Activated CD8-positive, alpha-beta T cell treated with anti-CD3 and anti-CD28 coated beads, Interleukin-2, amount 10 ng/mL, durations not matched to agents 7 days and 5 days (primary cell): ENCODE data around the gene FSTL4. TPM values are rescaled to one million over a fixed set of nuclear protein-coding genes. Genes with fewer than 3 reads are reported as not detected.

Source experiments
- ATAC-seq: fragments of 150-1000 bp; cut with Tn5 transposase; one replicate; pipeline ENCODE4 v1.10.0; 2021; ENCODE audit warnings: moderate library complexity
- CTCF ChIA-PET: fragments of 350-600 bp; sonication (Branson Sonifier 250); formaldehyde crosslinking; loops from one replicate; lab custom pipeline; 2021; ENCODE audit warnings: antibody characterized with exemption; lab: Charles Lee
- POLR2A ChIA-PET: fragments of 350-600 bp; sonication (Branson Sonifier 250); formaldehyde crosslinking; loops from one replicate; lab custom pipeline; 2021; ENCODE audit warnings: antibody characterized with exemption; lab: Charles Lee
- DNase-seq: peaks from one replicate; pipeline ENCODE4 v3.0.0-alpha.2; 2020
- H3K27ac Mint-ChIP-seq: one replicate; pipeline ENCODE4 v1.8.0; 2021; ENCODE audit warnings: mild to moderate bottlenecking, mixed read lengths
- H3K27me3 Mint-ChIP-seq: one replicate; pipeline ENCODE4 v1.8.0; 2021; ENCODE audit warnings: low read depth, mixed read lengths
- H3K36me3 Mint-ChIP-seq: one replicate; pipeline ENCODE4 v1.8.0; 2021; ENCODE audit warnings: low read depth, mixed read lengths
- H3K4me1 Mint-ChIP-seq: one replicate; pipeline ENCODE4 v1.8.0; 2021; ENCODE audit warnings: low read depth, mixed read lengths
- H3K4me3 Mint-ChIP-seq: one replicate; pipeline ENCODE4 v1.8.0; 2021; ENCODE audit warnings: mild to moderate bottlenecking, mixed read lengths
- H3K9me3 Mint-ChIP-seq: one replicate; pipeline ENCODE4 v1.8.0; 2022; ENCODE audit warnings: mixed read lengths; ENCODE audit not compliant: insufficient read depth
- total RNA-seq, 2 experiments: library from RNA; stranded (reverse); gene quantifications; one replicate each; pipeline ENCODE4 v1.2.3, GENCODE V29; 2021

Gene FSTL4
- total RNA-seq, 2 experiments from 2014 or later: not detected

DNA sequence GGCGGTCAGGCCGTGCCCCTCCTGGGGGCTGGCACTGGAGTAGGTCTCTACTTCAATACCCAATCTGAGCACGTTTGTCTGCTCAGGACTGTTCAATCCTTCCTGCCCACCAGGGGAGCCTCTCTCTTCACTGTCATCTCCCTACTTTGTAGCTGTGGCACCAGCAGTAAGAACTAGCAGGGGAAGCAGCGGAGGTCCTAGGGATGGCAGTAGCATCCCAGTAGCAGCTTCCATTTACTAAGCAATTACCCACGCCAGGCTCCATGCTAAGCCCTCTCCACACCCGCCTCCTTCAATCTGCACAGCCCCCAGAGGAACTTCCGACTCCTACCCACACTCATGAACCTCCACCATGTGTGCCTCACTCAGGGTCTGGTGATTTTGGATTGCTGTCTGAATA lies 31.7 kb downstream of the FSTL4 start:
- H3K4me1 Mint-ChIP-seq: no peaks in the 10 kb centered on the region
- no peak for DNase-seq
- no peaks in the 10 kb centered on the region for H3K36me3 Mint-ChIP-seq
- no peak overlapping the region for H3K27ac Mint-ChIP-seq
- peaks cover 6% of the 10 kb centered on the region for H3K27me3 Mint-ChIP-seq
- no peak overlapping the region for H3K4me3 Mint-ChIP-seq
- ChIA-PET POLR2A (no interaction called here), CTCF (no interaction called here)
- ATAC-seq: no peak
- no peaks in the 10 kb centered on the region for H3K9me3 Mint-ChIP-seq

DNA sequence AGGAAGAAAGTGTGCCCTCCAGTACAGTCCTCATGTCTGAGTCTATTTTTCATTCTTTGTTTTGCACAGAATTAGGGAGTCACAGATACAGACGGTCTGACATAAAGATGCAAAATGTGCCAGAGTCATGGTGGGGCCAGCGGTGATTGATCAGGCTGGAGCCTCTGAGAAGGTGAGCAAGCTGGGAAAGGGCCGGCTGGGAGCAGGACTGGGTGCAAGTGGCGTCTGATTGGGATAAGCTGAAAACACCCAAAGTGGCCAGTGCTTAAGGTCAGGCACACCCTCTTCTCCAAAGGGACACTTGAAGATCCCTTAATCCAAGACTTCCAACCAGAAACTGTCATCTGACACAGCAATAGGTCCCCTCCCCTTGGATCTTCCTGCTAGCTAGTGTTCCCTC lies 32.6 kb downstream of the FSTL4 start:
- ChIA-PET POLR2A (no interaction called here), CTCF (no interaction called here)
- no peak overlapping the region for H3K4me3 Mint-ChIP-seq
- no peaks in the 10 kb centered on the region for H3K36me3 Mint-ChIP-seq
- DNase-seq (no peak), ATAC-seq (no peak)
- no peaks in the 10 kb centered on the region for H3K9me3 Mint-ChIP-seq
- H3K27me3 Mint-ChIP-seq: peaks cover 8% of the 10 kb centered on the region
- H3K27ac Mint-ChIP-seq: no peak overlapping the region
- H3K4me1 Mint-ChIP-seq: no peaks in the 10 kb centered on the region

DNA sequence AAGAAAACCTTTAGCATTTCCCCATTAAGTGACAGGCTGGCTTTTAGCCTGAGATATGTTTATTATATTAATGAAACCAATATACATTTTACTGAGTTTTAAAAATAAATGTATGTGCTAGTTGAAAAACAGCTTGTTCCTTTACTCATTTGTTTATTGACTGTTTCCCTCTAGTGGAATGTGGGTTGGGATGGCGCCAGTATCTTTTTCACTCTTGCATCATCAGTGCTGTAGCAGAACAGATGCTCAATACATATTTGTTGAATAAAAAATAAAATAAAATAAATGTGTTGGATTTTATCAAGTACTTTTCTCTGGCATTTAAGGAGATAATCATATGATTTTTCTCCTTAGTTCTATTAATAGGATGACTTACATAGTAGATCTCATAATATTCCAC lies 43.0 kb downstream of the FSTL4 start:
- Mint-ChIP-seq H3K9me3 (no peaks in the 10 kb centered on the region), H3K27ac (no peak overlapping the region), H3K4me3 (no peak overlapping the region), H3K4me1 (peaks cover 4% of the 10 kb centered on the region), H3K27me3 (peaks cover 38% of the 10 kb centered on the region), H3K36me3 (no peaks in the 10 kb centered on the region)
- ChIA-PET CTCF (no interaction called here), POLR2A (no interaction called here)
- ATAC-seq (no peak), DNase-seq (no peak)

DNA sequence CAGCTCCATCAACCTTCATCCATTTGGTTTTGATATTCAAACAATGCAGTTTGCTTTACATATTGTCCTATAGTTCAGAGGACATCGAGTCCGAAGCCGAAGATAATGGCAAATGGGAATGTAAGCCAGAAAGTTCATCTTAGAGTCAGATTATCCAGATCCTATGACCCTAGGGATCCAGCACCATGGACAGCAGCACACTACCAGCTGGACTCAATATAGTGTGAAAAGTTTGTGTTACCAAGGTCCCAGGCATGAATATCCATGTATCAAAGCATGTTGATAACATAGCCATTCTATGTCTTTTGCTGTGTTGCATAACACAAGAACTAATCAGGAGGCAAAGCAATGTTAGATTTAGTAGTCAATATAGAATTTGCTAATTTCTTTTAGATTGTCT lies 46.3 kb downstream of the FSTL4 start:
- Mint-ChIP-seq H3K36me3 (no peaks in the 10 kb centered on the region), H3K4me3 (no peak overlapping the region), H3K4me1 (peaks cover 4% of the 10 kb centered on the region), H3K27ac (no peak overlapping the region), H3K9me3 (no peaks in the 10 kb centered on the region), H3K27me3 (peaks cover 27% of the 10 kb centered on the region)
- DNase-seq (peak; percentile 59), ATAC-seq (no peak)
- CTCF ChIA-PET: no interaction called here
- POLR2A ChIA-PET: no interaction called here

- no peak overlapping the region for H3K27ac Mint-ChIP-seq
- peaks cover 4% of the 10 kb centered on the region for H3K4me1 Mint-ChIP-seq
- no peaks in the 10 kb centered on the region for H3K36me3 Mint-ChIP-seq
- H3K9me3 Mint-ChIP-seq: no peaks in the 10 kb centered on the region
- no peak for DNase-seq
- POLR2A ChIA-PET: no interaction called here
- no peak for ATAC-seq
- no peak overlapping the region for H3K4me3 Mint-ChIP-seq
- H3K27me3 Mint-ChIP-seq: peaks cover 26% of the 10 kb centered on the region
- CTCF ChIA-PET: interaction anchor here (0.8 kb wide), 1 partner anchor 12 kb away, joined by 4 read pairs; no protein-coding TSS in a partner anchor
These were observed 47.3 kb downstream of the FSTL4 start for GRCh38 chr5:133564921-133565565.

DNA sequence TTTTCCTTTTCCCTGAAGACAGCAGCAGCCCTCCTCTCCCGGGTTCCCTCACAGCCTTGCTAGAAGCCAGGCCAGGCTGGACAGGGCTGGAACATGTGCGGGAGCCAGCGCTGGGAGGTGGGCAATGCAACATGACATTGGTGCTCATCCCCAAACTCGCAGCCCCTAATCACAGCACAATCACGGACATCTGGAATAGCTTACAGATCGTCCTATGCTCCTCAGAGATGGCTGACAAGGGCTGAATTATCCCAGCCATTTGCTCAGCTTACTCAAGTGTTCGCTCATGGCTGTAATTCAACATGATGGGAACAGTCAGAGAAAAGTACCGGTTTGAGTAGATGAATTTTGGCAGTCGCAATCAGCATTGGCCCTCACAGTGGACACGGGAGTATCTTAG lies 49.8 kb downstream of the FSTL4 start:
- ATAC-seq (no peak), DNase-seq (no peak)
- CTCF ChIA-PET: interaction anchor here (1.2 kb wide), 1 partner anchor 11 kb away, joined by 4 read pairs; no protein-coding TSS in a partner anchor
- POLR2A ChIA-PET: no interaction called here
- H3K36me3 Mint-ChIP-seq: no peaks in the 10 kb centered on the region
- no peak overlapping the region for H3K4me3 Mint-ChIP-seq
- no peak overlapping the region for H3K27ac Mint-ChIP-seq
- H3K9me3 Mint-ChIP-seq: no peaks in the 10 kb centered on the region
- H3K27me3 Mint-ChIP-seq: peaks cover 17% of the 10 kb centered on the region
- peaks cover 4% of the 10 kb centered on the region for H3K4me1 Mint-ChIP-seq

DNA sequence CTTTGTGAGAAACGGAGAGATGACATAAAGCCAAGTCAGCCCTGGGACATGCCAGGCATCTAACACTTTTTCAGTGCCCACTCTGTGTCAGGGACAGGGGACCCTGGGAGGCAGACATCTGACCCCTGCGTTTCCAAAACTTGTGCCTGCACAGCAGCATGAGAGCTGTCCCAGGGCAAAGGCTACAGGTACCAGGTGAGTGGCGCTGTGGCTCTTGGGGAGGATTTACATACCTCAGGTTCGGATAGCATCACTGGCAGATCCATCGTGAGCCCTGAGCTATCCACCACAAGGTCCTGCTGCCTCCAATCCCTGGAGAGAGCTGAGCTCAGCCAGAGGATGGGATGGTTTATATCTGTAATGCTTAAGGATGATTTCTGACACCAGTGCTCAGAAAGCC lies 52.4 kb downstream of the FSTL4 start:
- H3K4me1 Mint-ChIP-seq: no peaks in the 10 kb centered on the region
- CTCF ChIA-PET: no interaction called here
- no peak overlapping the region for H3K4me3 Mint-ChIP-seq
- H3K9me3 Mint-ChIP-seq: no peaks in the 10 kb centered on the region
- ATAC-seq: no peak
- no peak overlapping the region for H3K27ac Mint-ChIP-seq
- no peaks in the 10 kb centered on the region for H3K36me3 Mint-ChIP-seq
- H3K27me3 Mint-ChIP-seq: peaks cover 7% of the 10 kb centered on the region
- POLR2A ChIA-PET: no interaction called here
- no peak for DNase-seq

DNA sequence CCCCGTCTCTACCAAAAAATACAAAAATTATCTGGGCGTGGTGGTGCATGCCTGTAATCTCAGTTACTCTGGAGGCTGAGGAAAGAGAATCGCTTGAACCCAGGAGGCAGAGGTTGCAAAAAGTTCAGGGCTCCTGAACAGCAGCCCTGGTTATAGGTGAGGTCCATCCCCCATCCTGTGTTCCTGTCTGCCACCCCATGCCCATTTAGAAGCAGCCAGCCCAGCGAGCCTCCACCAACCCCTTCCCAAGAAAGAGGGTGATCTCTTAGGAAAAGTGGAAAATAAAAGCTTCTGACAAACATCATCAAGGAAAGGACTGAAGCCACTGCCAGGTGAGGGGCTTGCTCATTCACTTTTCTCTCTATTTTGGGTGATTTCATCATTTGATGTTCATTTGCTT lies 55.8 kb downstream of the FSTL4 start:
- no peaks in the 10 kb centered on the region for H3K36me3 Mint-ChIP-seq
- no peak overlapping the region for H3K4me3 Mint-ChIP-seq
- ChIA-PET CTCF (no interaction called here), POLR2A (no interaction called here)
- ATAC-seq: no peak
- H3K9me3 Mint-ChIP-seq: no peaks in the 10 kb centered on the region
- H3K4me1 Mint-ChIP-seq: no peaks in the 10 kb centered on the region
- peaks cover 11% of the 10 kb centered on the region for H3K27me3 Mint-ChIP-seq
- H3K27ac Mint-ChIP-seq: no peak overlapping the region
- DNase-seq: no peak

DNA sequence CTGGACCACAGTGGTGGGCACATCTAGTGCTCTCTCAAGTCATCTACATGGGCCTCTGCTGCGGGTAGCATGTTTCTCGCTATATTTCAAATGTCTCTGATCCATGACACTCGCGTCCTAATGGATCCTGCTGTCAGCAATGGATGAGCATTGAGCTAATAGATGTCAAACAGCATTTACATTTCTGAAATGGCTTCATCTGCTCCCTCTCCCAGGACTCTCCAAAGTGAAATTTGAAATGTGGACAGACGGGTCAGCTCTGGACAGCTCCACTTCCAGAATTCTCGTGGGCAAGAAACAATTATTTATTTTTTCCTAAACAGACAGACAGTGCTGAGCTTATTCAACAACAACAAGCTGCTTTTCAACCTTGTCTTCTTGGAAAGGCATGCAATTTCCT lies 58.1 kb downstream of the FSTL4 start:
- H3K36me3 Mint-ChIP-seq: no peaks in the 10 kb centered on the region
- CTCF ChIA-PET: interaction anchor here (0.9 to 1.1 kb wide), 2 partner anchors 10 to 13 kb away, joined by 3 read pairs; no protein-coding TSS in a partner anchor
- DNase-seq: no peak

DNA sequence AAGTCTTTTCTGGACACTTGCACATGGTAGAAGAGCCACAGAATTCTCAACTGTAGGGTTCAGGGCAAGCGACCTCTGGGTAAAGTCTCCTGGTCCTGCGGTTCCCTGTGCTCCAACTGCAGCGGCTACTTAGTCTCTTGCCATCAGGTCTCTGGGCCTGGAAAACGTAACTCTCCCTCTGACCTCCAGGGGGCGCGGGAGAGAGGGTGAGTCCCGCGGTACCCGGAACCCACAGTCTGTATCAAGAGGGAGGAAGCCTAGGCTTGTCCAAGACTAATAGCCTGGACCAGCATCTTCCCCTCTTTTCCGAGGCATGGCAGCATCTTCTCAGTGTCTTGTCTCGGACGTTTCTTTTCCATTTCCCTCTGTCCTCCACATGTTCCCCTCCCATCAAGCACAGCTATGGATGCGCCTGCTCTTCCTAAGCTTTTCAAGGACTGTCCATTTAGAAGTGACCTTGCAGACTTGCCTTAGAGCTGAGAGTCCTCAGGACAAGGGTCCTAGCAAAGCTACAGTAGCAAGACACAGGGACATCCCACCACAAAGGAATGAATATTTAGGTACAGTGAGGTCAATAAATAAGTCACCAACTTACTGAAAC lies 59.3 kb downstream of the FSTL4 start:
- POLR2A ChIA-PET: no interaction called here
- no peaks in the 10 kb centered on the region for H3K36me3 Mint-ChIP-seq
- no peak overlapping the region for H3K27ac Mint-ChIP-seq
- DNase-seq (peak; percentile 70), ATAC-seq (peak; percentile 85)
- no peak overlapping the region for H3K4me3 Mint-ChIP-seq
- H3K4me1 Mint-ChIP-seq: no peaks in the 10 kb centered on the region
- CTCF ChIA-PET: interaction anchor here (0.6 to 1.7 kb wide), 9 partner anchors 9 to 446 kb away, joined by 3 to 6 read pairs (median 4); no protein-coding TSS in a partner anchor
- H3K9me3 Mint-ChIP-seq: no peaks in the 10 kb centered on the region
- H3K27me3 Mint-ChIP-seq: peaks cover 30% of the 10 kb centered on the region

More for the DNA sequence above, 58.1 kb downstream of the FSTL4 start:
- ATAC-seq: no peak
- H3K9me3 Mint-ChIP-seq: no peaks in the 10 kb centered on the region
- no peak overlapping the region for H3K4me3 Mint-ChIP-seq
- POLR2A ChIA-PET: no interaction called here
- no peak overlapping the region for H3K27ac Mint-ChIP-seq
- H3K4me1 Mint-ChIP-seq: no peaks in the 10 kb centered on the region
- peaks cover 22% of the 10 kb centered on the region for H3K27me3 Mint-ChIP-seq

DNA sequence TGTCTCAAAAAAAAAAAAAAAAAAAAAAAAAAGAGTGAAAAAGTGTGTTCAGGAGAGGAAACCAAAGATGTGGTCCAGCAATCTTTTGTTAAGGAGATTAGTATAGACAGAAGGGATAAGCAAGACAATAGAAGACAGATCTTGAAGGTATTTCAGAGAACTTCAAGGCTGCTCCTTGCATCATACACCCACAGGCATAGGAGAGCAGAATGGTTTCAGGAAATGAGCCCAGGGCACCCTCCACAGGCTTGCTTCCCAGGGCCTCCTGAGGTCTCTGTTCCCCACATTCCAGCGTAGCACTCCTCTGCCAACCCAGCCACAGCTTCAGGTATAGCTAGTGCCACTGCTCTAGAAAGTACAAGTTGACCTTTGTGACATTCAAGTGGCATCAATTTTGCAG lies 65.8 kb downstream of the FSTL4 start:
- Mint-ChIP-seq H3K36me3 (no peaks in the 10 kb centered on the region), H3K27me3 (peaks cover 46% of the 10 kb centered on the region), H3K27ac (no peak overlapping the region), H3K4me1 (no peaks in the 10 kb centered on the region), H3K9me3 (no peaks in the 10 kb centered on the region), H3K4me3 (no peak overlapping the region)
- ATAC-seq: no peak
- DNase-seq: no peak
- POLR2A ChIA-PET: no interaction called here
- CTCF ChIA-PET: no interaction called here

DNA sequence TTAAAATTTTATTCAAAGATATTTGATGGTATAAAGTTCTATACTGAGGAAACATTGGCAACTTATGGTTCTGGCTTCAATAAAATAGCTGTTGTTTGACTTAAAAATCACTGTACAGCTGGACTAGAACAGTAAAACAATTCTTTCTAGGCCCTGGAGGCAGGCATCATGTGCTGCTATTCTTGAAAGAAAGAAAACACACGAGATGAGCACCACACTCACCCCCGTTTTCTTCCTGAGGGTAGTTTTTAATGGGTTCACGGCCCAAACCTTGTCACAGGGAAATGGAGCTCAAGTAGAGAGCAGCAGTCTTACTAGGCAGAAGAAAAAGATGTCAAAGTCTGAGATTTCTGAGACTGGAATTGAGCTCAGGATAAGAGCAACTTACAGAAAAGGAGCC lies 68.0 kb downstream of the FSTL4 start:
- H3K27ac Mint-ChIP-seq: no peak overlapping the region
- no peaks in the 10 kb centered on the region for H3K36me3 Mint-ChIP-seq
- ATAC-seq (no peak), DNase-seq (no peak)
- no peaks in the 10 kb centered on the region for H3K4me1 Mint-ChIP-seq
- peaks cover 47% of the 10 kb centered on the region for H3K27me3 Mint-ChIP-seq
- no peak overlapping the region for H3K4me3 Mint-ChIP-seq
- H3K9me3 Mint-ChIP-seq: no peaks in the 10 kb centered on the region
- ChIA-PET CTCF (interaction anchor here (1.0 to 1.7 kb wide), 3 partner anchors 9 to 277 kb away, joined by 3 to 4 read pairs (median 3); no protein-coding TSS in a partner anchor), POLR2A (no interaction called here)
